Neural cell (in vitro differentiated cells): ENCODE data around the gene ATG2B. TPM values are rescaled to one million over a fixed set of nuclear protein-coding genes. Genes with fewer than 3 reads are reported as not detected.

Experiments used
- H2AFZ ChIP-seq: fragments of 200-600, 300-800 bp; sonication (generic), shearing (Covaris generic); 2 replicates; pipeline ENCODE4 v1.6.0; 2014; ENCODE audit warnings: low read depth, mild to moderate bottlenecking, antibody characterized with exemption, low read length, moderate library complexity
- H3F3A ChIP-seq: fragments of 200-600 bp; shearing (Covaris generic); 2 replicates; pipeline ENCODE4 v1.6.1; 2016; ENCODE audit warnings: mild to moderate bottlenecking, moderate library complexity, mixed read lengths, antibody characterized with exemption, low read length; ENCODE audit not compliant: insufficient read depth, poor library complexity, severe bottlenecking
- H3K27ac ChIP-seq: fragments of 200-600, 300-800 bp; sonication (generic), shearing (Covaris generic); 2 replicates; pipeline ENCODE4 v1.5.1; 2014; ENCODE audit warnings: mild to moderate bottlenecking, low read length, moderate library complexity
- H3K27me3 ChIP-seq: fragments of 300-800, 200-600 bp; sonication (generic), shearing (Covaris generic); 2 replicates; pipeline ENCODE4 v1.6.0; 2014; ENCODE audit warnings: mild to moderate bottlenecking, low read depth, low read length, moderate library complexity; ENCODE audit not compliant: insufficient read depth
- H3K36me3 ChIP-seq: fragments of 300-800, 200-600 bp; sonication (generic), shearing (Covaris generic); 2 replicates; pipeline ENCODE4 v1.5.1; 2014; ENCODE audit warnings: mild to moderate bottlenecking, antibody characterized with exemption, low read length, moderate library complexity; ENCODE audit not compliant: insufficient read depth
- H3K4me2 ChIP-seq: fragments of 300-800, 200-600 bp; sonication (generic), shearing (Covaris generic); 2 replicates; pipeline ENCODE4 v1.6.0; 2014; ENCODE audit warnings: mild to moderate bottlenecking, low read length
- H3K4me3 ChIP-seq: fragments of 300-800, 200-600 bp; sonication (generic), shearing (Covaris generic); 2 replicates; pipeline ENCODE4 v1.5.1; 2014; ENCODE audit warnings: mild to moderate bottlenecking, low read length, moderate library complexity
- H3K79me2 ChIP-seq: fragments of 200-600 bp; shearing (Covaris generic); replicated peaks from 2 replicates; pipeline ENCODE4 v1.6.0; 2014; ENCODE audit warnings: mild to moderate bottlenecking, low read length, moderate library complexity; ENCODE audit not compliant: insufficient read depth
- H3K9ac ChIP-seq: fragments of 300-800, 200-600 bp; sonication (generic), shearing (Covaris generic); 2 replicates; pipeline ENCODE4 v1.6.1; 2016; ENCODE audit warnings: mild to moderate bottlenecking, low read length, mixed read lengths
- H3K9me2 ChIP-seq: fragments of 200-600 bp; shearing (Covaris generic); 2 replicates; pipeline ENCODE4 v1.6.1; 2016; ENCODE audit warnings: mild to moderate bottlenecking, low read length, mixed read lengths; ENCODE audit not compliant: insufficient read depth
- H3K9me3 ChIP-seq: fragments of 200-600, 300-800 bp; sonication (generic), shearing (Covaris generic); 2 replicates; pipeline ENCODE4 v1.6.1; 2016; ENCODE audit warnings: mild to moderate bottlenecking, mixed run types, low read length, moderate library complexity, mixed read lengths
- H4K20me1 ChIP-seq: fragments of 200-600 bp; shearing (Covaris generic); 2 replicates; pipeline ENCODE4 v1.6.1; 2016; ENCODE audit warnings: mild to moderate bottlenecking, mixed run types; ENCODE audit not compliant: insufficient read depth
- CTCF ChIP-seq: fragments of 450-650 bp; IDR thresholded peaks from 2 replicates; pipeline ENCODE4 v1.5.1; 2014; ENCODE audit warnings: antibody characterized with exemption, mild to moderate bottlenecking, moderate library complexity; ENCODE audit not compliant: poor library complexity, severe bottlenecking
- EP300 ChIP-seq: fragments of 450-650 bp; conservative IDR thresholded peaks from 2 replicates; pipeline ENCODE4 v1.6.1; 2014; ENCODE audit warnings: antibody characterized with exemption, mild to moderate bottlenecking, moderate library complexity; ENCODE audit not compliant: poor library complexity, severe bottlenecking
- EZH2 ChIP-seq: fragments of 200-600, 300-800 bp; shearing (Covaris generic), sonication (generic); IDR thresholded peaks from 2 replicates; pipeline ENCODE4 v1.6.1; 2014; ENCODE audit warnings: antibody characterized with exemption, low read length, borderline replicate concordance, mild to moderate bottlenecking; ENCODE audit not compliant: insufficient read depth, poor library complexity, severe bottlenecking
- MXI1 ChIP-seq: fragments of 450-650 bp; conservative IDR thresholded peaks from 2 replicates; pipeline ENCODE4 v1.6.1; 2014; ENCODE audit warnings: antibody characterized with exemption, mild to moderate bottlenecking; ENCODE audit not compliant: poor library complexity, severe bottlenecking
- POLR2AphosphoS5 ChIP-seq: IDR thresholded peaks from 2 replicates; pipeline ENCODE4 v1.6.1; 2012
- SMC3 ChIP-seq: fragments of 450-650 bp; conservative IDR thresholded peaks from 2 replicates; pipeline ENCODE4 v1.6.1; 2014; ENCODE audit warnings: antibody characterized with exemption, mild to moderate bottlenecking, moderate library complexity; ENCODE audit not compliant: poor library complexity
- TAF1 ChIP-seq: IDR thresholded peaks from 2 replicates; pipeline ENCODE4 v1.6.1; 2012; ENCODE audit warnings: low read depth
- polyA plus RNA-seq: library from polyadenylated mRNA; depleted of rRNA; stranded (reverse); fragments of >200 nt; gene quantifications from 2 replicates; pipeline ENCODE4 v1.2.3, GENCODE V29; 2014

The ATG2B gene
- polyA plus RNA-seq, 1 donor from 2014 or later: 16.2 TPM

GRCh38 chr14:96243785-96244184, 119.4 kb downstream of the ATG2B start:
- H3K27me3 ChIP-seq: no peaks in the 10 kb centered on the region
- no peak overlapping the region for H3K4me3 ChIP-seq
- H3K9me3 ChIP-seq: no peaks in the 10 kb centered on the region
- H3K9me2 ChIP-seq: no peaks in the 10 kb centered on the region
- TF ChIP-seq EP300 (no peak), TAF1 (no peak), EZH2 (no peak), CTCF (no peak), MXI1 (no peak), SMC3 (no peak)
- no peaks in the 10 kb centered on the region for H3K79me2 ChIP-seq
- H4K20me1 ChIP-seq: no peaks in the 10 kb centered on the region
- no peaks in the 10 kb centered on the region for H3F3A ChIP-seq
- H3K4me2 ChIP-seq: no peak overlapping the region
- no peak overlapping the region for H2AFZ ChIP-seq
- H3K9ac ChIP-seq: no peak overlapping the region
- H3K36me3 ChIP-seq: no peaks in the 10 kb centered on the region
- no peak overlapping the region for H3K27ac ChIP-seq

DNA sequence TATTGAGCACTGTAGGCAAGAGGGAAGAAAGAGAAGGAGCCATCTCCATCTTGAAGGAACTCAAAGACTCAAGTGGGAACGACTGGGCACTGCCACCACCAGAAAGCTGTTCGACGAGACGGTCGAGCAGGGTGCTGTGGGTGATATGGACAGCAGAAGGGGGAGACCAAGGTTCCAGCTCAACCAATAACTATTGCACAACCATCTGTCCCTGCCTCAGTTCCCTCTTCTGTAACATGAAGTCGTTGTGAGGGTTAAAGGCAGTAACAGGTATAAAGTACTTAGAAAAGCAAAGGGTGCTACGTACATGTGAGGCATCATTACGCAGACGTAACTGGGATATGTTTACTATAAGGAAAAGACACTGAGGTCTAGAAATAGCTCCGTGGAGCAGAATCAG, 121.0 kb downstream of the ATG2B start:
- TF ChIP-seq POLR2AphosphoS5: no peak
- no peak for TF ChIP-seq CTCF
- TF ChIP-seq SMC3: no peak
- H4K20me1 ChIP-seq: no peaks in the 10 kb centered on the region
- H3K79me2 ChIP-seq: no peaks in the 10 kb centered on the region
- no peaks in the 10 kb centered on the region for H3K36me3 ChIP-seq
- H3K27me3 ChIP-seq: no peaks in the 10 kb centered on the region
- H3K4me2 ChIP-seq: no peak overlapping the region
- H3K9me3 ChIP-seq: no peaks in the 10 kb centered on the region
- no peak overlapping the region for H3K9ac ChIP-seq
- H3K27ac ChIP-seq: no peak overlapping the region
- no peaks in the 10 kb centered on the region for H3K9me2 ChIP-seq
- H2AFZ ChIP-seq: no peak overlapping the region
- H3F3A ChIP-seq: no peaks in the 10 kb centered on the region
- no peak overlapping the region for H3K4me3 ChIP-seq

- Histone ChIP-seq H3K9me3 (no peaks in the 10 kb centered on the region), H2AFZ (no peak overlapping the region), H3K4me3 (no peak overlapping the region), H3K27ac (no peak overlapping the region), H3K9me2 (no peaks in the 10 kb centered on the region), H4K20me1 (no peaks in the 10 kb centered on the region), H3F3A (no peaks in the 10 kb centered on the region), H3K27me3 (no peaks in the 10 kb centered on the region), H3K4me2 (no peak overlapping the region), H3K9ac (no peak overlapping the region), H3K36me3 (no peaks in the 10 kb centered on the region), H3K79me2 (no peaks in the 10 kb centered on the region)
- no peak for TF ChIP-seq POLR2AphosphoS5
These were observed 122.5 kb downstream of the ATG2B start for GRCh38 chr14:96240641-96241040.
